Measurements from ENCODE around the gene CYS1.
"Not testable (repeated sequence)": the region's sequence is repeated elsewhere in the genome, so short reads cannot be mapped to it uniquely, and the experiment has no call there.

CYS1 gene, protein sequence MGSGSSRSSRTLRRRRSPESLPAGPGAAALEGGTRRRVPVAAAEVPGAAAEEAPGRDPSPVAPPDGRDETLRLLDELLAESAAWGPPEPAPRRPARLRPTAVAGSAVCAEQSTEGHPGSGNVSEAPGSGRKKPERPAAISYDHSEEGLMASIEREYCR

DNA sequence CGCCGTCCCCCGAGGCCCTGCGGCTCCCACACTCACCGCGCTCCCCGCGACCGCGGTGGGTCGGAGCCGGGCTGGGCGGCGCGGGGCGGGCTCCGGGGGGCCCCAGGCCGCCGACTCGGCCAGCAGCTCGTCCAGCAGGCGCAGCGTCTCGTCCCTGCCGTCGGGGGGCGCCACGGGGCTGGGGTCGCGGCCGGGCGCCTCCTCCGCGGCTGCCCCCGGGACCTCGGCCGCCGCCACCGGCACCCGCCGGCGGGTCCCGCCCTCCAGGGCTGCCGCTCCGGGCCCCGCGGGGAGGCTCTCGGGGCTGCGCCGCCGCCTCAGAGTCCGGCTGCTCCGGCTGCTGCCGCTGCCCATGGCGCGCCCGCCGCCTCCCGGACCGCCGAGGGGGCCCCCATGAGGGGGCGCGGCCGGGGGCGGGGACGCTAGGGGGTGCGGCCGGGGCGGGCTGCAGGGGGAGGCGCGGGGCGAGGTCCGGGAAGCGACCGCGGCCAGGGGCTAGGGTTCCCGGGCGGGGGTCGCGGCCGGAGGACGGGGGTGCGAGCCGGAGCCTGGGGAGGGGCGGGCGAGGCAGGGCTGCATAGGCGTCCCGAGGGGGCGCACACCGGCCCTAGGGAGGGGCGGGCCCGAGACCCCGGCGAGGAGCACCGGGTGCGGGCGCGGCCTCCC lies at the start of gene CYS1:
Gene CYS1 (minus strand): TSS at position 542 of the 666 bp plus-strand sequence. CDS start 188 bp downstream, at position 354.
- DNase-seq, result peak; percentile 36

DNA sequence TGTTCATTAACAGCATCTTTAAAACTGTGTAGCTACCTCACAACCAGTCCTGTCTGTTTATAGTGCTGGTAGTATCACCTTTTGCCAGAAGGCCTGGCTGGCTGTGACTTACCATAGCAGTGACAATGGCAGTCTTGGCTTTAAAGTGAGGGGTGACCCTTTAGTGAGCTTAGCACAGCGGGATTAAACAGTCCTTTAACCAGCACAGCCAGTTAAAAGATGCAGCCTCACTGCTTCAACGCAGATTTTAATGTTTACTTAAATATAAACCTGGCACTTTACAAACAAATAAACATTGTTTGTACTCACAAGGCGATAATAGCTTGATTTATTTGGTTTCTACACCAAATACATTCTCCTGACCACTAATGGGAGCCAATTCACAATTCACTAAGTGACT lies 49.3 kb upstream of the CYS1 start:
- DNase-seq, result no peak

DNA sequence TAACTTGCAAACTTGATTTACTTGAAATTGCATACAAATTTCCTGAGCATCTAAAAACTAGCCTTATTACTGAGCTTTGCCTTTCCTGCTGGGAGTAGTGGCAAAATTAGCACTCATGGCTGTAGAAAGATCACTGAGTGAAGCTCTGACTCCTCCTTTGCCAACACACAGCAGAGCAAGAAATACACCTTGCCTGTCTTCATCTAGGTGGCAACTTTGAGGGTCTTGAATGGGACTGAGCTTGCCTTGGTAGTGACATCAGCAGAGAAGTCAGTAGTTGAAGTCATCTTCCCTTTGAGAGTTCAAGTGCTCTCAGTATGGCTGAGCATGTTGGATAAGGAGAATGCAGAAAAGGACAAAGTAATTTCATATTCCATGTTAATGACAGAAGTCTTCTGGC lies 48.2 kb upstream of the CYS1 start:
- DNase-seq, result no peak

DNA sequence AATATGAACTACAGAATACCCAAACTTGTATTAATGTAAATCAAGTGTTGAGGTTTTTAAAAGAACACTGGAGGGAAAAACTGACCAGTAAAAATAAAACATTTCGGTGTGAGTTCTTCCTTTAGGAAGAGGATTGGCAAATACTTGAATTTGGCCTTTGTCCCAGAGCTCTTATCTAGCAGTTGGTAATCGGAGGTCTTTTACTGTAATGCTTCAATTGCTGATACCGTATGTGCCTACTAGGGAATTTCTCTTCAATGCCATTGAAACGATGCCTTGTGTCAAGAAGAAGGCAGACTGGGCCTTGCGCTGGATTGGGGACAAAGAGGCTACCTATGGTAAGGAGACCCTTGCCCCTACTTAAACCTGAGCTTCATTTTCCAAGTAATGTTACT lies 46.4 kb upstream of the CYS1 start:
- no peak for DNase-seq

DNA sequence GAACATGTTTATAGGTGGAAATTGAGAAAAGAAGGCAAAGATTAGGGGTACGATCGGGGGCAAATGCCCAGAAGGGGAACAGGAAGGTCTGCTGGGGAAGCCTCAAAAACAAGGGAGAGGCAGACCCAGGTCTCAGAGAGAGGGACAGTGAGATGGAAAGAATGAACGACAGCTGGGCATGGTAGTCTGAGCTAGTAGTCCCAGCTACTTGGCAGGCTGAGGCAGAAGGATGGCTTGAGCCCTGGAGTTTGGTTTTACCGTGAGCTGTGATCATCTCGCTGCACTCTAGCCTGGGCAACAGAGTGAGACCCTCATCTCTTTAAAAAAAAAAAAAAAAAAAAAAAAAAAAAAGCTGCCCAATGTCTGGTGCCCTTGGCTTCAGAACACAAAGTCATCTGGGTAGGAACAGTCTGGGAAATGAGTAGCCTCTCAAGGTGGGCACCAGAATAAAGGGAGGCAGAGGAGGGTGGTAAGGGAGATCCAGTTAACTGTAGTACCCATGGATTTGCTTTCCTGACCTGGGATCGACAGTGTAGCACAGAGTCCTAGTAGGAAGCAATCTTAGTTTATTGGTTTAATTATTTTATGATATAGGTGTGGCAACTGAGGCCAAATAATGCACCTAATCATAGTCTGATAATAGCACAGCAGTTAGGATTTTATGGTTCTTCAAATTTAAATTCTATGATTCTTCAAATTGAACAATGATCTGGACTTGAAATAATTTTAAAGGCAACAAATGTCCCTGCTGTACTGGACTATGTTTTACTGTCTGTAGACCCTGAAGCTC lies 45.8 kb upstream of the CYS1 start:
- DNase-seq, result no peak

DNA sequence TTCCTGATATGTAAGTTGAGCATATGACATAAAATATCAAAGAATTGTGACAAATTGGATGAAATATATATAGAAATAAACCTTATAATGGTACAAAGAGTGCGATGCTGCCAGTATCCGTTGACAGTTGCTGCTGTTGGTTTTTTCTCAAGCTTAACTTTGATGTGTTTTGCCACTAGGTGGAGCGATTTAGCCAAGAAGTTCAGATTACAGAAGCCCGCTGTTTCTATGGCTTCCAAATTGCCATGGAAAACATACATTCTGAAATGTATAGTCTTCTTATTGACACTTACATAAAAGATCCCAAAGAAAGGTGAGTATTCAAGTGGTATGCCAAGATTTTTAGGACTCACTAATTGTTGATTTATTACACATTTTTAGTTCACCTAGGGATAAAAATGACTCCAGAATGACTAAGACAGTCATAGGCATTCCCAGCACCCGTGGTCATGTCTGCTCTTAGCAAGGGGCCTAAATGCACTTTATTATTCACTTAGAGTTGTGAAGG lies 44.4 kb upstream of the CYS1 start:
- no peak for DNase-seq

DNA sequence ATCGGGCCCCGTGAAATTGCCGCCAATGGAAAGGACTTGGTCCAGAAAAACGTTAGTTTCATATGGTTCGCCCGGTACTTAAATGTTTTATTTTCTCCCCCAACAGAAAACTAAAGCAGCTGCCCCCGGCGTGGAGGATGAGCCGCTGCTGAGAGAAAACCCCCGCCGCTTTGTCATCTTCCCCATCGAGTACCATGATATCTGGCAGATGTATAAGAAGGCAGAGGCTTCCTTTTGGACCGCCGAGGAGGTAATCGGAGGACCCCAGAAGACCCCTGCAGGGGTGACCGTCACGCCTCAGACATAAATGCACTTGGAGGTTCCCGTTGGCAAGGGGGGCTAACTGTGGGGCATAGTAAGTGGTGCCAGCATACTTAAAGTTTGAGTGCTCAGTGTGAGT lies 43.1 kb upstream of the CYS1 start:
- no peak for DNase-seq

DNA sequence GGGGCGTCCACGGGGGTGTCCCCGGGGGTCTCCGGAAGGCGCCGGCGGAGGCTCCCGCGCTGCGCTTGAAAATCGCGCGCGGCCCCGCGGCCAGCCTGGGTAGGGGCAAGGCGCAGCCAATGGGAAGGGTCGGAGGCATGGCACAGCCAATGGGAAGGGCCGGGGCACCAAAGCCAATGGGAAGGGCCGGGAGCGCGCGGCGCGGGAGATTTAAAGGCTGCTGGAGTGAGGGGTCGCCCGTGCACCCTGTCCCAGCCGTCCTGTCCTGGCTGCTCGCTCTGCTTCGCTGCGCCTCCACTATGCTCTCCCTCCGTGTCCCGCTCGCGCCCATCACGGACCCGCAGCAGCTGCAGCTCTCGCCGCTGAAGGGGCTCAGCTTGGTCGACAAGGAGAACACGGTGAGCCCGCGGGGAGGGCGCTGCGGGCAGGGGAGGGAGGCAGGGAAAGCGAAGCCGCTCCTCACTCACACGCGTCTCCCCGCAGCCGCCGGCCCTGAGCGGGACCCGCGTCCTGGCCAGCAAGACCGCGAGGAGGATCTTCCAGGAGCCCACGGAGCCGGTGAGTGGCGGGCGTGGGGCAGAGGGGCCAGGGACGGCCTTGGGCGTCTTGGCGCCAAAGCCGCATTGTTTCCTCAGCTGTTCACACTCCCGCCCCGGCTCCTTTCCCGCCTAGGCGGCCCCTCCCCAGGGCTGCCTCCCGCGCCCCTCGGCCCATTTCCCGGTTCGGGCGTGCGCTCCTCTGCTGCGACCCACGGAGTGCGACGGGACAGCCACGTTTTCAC lies 42.5 kb upstream of the CYS1 start, which contains the start of gene RRM2:
Gene RRM2 (plus strand): TSS at position 240 of the 781 bp plus-strand sequence. CDS start 60 bp downstream, at position 300.
- peak; percentile 97 for DNase-seq

DNA sequence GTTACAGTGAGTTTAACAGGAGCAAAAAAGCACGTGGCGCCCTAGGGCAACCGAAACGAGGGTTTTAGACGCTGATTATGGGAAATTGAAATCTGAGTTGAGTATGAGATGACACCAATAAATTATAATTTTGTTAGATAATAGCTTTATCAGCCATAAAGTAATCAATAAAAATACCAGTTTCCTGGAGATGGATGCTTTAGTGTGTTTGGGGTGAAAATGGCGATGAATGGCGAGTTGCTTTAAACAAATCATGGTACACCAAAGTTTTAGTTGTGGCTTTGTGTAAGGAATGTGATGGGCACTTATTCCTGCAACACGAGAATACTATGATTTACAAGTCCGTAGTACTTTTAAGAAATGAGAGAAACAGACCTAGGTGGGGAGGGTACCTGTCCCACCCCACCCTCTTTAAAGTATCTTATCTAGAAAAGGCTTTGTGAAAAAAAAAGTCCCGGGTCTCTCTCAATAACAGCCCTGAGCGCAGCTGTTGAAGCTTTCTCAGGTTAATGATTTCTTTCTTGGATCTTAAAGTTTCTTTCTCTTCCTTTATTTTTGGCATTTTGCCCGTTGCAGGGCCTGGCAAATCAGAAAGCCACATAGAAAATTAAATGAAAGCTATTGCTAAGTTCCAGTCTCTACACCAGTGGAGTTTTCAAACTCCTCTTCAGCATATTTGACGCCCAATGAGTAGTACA lies 40.8 kb upstream of the CYS1 start:
- DNase-seq, result no peak

DNA sequence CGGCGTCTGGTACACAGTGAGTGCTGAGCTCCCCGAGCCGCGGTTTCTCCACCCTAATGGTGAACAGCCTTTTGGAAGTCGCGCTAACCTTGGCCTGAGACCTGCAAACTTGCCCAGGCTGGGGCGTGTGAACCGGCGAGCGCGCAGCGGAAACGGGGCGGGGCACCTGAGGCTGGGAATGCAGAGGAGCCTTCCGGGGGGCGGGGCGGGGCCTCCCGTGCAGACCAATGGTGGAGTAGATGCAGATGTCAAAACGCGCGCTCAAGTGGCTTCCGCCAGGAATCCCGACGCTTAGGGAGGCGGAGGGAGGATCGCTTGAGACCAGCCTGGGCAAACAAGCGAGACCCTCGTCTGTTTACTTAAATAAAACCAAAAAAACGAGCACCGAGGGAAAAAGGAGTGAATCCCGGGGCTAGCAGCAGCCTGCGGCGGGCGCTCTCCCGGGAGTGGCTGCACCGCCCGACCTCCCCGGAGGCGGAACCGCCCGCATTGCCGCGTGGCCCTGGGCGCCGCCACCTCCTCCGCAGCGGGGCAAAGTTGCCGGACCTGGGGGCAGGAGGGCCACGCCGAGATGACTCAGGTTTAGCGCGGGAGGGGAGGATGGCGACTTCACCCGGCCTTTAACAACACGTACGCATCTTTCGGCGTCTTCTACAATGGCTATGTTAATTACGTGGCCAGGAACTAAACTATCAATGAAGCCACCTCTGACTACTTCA lies 40.1 kb upstream of the CYS1 start:
- DNase-seq, result peak; percentile 92

DNA sequence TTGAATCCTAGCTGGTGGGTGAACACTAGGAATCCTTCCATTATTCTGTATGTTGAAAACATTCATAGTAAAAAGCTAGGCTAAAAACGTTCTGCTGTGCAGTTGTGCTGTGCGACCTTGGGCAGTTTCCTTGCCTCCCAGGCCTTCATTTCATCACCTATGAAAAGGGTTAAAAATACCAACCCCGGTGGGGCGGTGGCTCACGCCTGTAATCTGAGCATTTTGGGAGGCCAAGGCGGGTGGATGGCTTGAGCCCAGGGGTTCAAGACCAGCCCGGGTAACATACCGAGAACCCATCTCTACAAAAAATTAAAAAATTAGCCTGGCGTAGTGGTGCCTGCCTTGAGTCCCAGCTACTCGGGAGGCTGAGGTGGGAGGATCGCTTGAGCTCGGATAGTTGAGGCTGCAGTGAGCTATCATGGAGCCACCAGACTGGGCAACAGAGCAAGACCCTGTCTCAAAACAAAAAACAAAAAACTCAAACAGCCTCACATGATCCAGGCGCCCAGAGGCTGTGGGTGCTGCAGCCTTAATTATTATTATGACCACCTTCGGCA lies 39.5 kb upstream of the CYS1 start:
- DNase-seq, result no peak

DNA sequence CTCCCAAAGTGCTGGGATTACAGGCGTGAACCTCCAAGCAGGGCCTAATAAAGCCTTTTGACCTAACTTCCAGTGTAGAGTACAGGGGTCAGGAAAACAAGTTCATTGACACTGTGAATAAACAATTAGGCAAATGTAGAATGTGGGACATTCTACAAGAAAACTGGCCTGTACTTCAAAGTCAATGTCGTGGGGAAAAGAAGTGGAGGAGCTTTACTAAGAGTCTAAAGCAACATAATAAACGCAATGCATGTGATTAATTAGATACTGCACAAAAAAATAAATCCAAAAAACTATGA lies 38.8 kb upstream of the CYS1 start:
- DNase-seq, result no peak

DNA sequence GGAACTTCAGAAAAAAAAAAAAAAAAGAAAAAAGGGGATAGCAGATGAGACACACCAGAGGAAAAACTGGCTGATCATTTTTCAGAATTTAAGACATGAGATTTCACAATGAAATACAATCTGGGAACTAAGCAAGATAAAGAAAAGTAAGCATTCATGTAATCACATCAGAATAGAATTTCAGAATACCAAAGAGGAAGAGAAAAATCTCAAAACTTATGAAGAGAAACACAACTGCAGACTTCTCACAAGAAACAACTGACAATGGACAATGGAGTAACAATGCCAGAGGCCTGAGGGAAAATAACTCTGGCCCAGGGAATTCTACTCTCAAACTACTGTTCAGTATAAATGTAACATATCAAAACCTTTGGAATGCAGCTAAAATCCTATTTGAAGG lies 29.1 kb upstream of the CYS1 start:
- no peak for DNase-seq

DNA sequence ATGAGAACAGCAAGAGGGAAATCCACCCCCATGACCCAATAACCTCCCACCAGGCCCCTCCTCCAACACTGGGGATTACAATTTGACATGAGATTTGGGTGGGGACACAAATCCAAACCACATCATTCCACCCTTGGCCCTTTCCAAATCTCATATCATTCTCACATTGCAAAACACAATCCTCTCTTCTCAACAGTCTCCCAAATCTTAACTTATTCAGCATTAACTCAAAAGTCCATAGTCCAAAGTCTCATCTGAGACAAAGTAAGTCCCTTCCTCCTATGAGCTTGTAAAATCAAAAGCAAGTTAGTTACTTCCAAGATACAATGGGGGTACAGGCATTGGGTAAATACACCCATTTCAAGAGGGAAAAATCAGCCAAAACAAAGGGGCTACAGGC lies 24.7 kb upstream of the CYS1 start:
- DNase-seq, result not testable (repeated sequence)

DNA sequence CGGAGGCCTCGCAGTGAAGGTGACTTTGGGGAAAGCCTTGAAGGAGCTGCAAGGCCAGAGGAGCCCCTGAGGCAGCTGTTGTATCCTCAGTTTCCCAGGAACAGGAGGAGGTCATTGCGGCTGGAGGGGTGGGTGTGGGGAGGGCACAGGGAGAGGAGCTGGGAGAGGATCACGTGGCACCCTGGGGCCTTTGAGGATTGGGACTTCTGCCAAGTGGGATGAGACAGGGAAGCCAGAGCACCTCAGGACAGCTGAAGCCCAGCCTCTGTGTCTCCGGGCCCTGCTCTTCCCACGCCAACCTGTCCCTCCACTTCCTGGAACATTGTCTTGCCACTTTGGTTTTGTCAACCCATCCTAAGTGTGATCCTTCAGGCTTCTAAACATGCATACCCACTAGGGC lies 23.0 kb upstream of the CYS1 start:
- DNase-seq, result no peak

DNA sequence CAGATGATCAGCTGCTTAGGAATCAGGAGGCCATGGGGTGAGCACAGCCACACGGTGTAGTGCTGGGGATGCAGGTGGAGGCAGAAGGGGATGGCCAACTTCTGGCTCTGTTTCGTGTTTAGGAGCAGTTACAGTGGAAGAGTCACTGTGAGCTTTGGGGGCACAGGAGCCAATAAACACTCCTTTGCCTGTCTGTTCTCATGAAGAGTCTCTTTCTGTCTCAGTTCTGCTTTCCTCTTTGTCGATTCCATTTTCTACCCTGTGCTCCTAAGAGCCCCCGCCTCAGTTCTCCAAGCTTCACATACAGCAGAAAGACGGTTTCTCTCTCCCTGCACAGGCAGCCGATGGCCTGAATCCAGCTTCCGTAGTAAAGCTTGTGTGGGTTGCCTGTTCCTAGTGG lies 21.3 kb upstream of the CYS1 start:
- DNase-seq, result no peak

DNA sequence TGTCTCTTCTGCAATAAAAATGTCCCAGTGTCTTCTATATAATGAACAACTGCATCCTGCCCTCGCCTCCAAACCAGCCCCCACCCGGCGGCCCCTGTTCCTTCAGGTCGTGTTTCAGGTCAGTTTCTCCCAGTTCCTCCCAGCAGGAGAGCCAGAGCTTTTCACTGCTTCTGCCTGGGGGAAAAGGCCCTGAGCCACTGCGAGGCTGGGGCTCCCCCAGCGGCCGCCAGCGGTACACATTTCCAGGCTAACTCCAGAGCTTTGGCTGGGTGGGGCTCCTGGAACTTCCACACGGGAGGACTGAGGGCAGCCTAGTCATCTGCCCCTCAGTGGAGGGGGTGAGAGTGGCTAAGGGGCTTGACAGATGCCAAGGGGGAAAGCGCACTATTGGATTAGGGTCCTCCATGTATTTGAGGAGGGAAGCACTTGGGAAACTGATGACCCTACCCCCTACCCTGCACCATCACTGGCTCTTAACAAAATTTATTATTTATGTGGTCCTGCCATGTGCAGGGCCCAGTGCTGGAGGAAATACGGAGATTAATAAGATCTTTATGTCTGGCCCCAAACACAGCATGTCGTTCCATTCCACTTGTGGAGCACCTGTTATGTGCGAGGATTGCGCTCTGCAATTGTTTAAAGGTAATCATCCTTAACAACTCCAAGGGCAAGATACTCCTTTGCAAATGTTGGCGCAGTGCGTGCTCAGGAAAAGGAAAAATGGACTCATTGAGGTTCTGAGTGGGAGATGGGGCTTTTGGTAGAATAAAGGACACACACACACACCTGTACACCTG lies 17.3 kb upstream of the CYS1 start:
- DNase-seq, result peak; percentile 73

DNA sequence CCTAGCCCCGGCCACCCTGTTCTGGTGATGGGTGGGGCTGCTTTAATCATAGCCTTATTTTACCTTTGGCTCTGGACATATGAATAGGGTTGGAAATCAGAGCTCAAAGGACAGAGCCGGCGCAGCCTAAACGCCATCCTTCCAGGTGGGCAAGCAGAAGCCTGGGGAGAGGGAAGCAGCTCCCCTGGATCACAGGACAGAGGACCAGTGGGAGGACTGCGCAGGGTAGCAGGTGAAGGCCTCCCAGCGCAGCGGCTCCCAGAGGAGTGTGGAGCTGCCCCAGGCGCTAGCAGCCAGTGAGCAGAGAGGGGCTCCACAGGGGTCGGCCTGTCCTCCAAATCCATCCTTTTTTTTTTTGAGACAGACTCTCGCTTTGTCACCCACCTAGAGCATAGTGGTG lies 16.4 kb upstream of the CYS1 start:
- DNase-seq, result no peak

DNA sequence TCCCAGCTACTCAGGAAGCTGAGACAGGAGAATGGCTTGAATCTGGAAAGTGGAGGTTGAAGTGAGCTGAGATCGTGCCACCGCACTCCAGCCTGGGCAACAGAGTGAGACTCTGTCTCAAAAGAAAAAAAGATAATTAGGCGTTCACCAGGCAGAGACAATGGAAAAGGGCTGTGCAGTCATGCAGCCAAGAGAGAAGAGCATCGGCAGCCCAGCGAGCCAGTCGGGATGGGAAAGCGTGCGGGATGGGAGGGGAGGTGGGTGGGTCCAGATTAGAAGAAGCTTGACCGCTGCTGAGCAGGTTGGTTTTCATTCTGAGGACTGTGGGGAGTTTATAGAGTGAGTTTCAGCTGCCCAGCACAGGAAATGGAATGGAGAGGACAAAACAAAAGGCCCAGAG lies 15.0 kb upstream of the CYS1 start:
- no peak for DNase-seq

DNA sequence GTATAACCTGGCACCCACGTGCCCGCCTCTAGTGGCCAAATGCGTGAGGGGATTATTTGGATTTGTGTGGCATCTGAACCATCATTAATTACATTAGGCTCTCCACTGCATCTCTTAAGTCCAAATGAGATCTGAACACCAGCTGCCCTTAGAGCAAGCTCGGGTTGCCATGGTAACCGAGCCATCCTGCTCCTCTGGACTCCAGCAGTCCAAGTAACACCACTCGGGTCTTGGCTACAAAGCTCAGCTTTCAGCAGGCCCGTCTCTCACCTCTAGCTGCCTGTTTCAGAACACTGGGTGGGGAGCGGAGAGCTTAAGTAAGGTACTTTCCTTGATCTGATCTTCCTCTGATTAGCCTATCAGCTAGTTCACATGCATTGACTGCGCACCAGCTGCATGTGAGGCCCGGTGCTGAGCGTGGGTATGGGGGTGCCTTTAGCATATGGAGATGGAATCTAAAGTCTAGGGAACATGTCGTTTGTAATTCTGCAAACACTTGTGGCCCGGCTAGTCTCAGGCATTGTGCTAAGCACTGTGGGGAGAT lies 14.1 kb upstream of the CYS1 start:
- DNase-seq, result no peak

DNA sequence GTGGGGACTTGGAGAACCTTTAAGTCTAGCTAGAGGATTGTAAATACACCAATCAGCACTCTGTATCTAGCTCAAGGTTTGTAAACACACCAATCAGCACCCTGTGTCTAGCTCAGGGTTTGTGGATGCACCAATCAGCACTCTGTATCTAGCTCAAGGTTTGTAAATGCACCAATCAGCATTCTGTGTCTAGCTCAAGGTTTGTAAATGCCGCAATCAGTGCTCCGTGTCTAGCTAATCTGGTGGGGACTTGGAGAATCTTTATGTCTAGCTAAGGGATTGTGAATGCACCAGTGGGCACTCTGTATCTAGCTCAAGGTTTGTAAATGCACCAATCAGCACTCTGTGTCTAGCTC lies 11.7 kb upstream of the CYS1 start:
- not testable (repeated sequence) for DNase-seq

All from femur (tissue), 1 donor.